ENCODE results near the gene CYB5D1.

The CYB5D1 gene

DNA sequence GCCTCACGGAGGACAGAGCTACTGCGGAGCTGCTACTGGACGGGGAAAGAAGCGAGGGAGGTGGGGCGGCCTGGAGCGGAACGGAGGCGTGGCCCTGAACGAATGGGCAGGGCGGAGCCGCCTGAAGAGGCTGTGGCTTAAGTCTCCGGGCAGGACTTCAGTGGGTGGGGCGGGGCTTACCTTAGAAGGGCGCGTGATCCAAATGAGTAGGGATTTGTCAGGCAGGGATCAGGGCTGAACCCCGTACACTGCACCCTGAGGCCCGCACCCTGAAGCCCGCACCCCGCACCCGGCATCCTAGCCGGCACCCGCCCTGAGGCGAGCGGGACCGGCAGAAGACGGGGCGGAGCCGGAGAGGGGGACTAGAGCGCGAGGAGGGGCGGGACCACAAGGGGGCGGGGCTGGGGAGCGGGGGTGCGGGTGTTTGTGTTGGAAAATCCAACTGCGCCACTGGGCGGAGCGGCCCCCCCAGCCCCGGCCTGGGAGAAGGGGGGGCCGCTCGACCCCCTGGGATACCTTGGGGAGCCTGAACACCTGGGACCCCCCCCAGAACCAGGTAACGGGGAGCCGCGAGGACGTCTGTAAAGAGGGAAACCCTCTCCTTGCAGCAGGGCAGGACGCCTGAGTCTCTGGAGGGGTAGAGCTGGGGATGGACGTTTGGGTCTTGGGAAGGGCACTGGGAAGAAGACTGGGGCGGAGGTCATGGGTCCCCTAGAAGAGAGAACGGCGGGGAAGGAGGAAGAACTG, 23.8 kb upstream of the CYB5D1 start, which contains the start of gene KDM6B:
TSS of gene KDM6B (plus strand) at position 423 of the 747 bp plus-strand sequence. CDS start 11,338 bp downstream, outside the sequence.
- DNase-seq (ENCODE audit: low read depth in 3 of 3), result peak; percentile 74 to 88 (median 77)

GRCh38 chr17:7834542-7834956, 23.3 kb upstream of the CYB5D1 start:
- DNase-seq (ENCODE audit: low read depth in 3 of 3), result no peak

DNA sequence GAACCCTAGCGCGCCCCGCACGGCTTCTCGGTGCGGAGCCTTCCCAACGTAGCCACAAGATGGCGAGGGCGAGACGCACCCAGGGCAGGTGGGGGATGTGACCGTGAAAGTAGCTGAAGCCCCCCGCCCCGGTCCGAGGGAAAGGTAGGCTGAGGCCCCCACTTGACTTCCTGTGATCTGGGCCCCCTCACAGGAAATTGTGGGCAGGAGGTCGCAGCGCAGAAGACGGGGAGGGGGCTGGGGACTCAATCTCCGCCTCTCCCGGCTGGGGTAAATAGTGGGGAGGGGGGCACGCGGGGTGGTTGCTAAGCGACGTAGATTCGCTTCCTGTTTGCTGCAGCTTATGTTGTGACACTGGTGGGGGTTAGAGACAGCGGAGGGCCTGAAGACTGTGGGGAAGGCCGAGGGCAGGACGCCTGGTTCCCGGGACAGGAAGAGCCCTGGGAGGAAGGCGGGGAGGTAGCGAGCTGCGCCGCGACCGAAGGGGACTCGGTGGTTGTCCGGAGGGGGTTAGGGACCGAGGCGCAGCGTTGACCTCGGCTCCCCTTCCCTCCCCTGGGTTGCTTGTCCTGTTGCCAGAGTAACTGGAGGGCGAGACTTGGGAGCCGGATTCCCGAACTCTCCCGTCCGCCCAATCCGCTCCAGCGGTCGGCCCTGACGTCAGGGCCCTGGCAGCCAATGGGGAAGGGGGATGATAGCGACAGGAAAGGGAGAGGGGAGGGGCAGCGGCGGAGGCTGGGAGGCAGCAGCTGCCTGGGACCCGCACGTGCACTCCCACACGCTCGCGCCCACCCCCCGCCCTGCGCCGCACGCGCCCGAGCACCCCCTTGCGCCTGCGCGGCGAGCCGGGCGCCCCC, 22.6 kb upstream of the CYB5D1 start:
- peak; percentile 77 to 88 (median 84) for DNase-seq (ENCODE audit: low read depth in 3 of 3)

DNA sequence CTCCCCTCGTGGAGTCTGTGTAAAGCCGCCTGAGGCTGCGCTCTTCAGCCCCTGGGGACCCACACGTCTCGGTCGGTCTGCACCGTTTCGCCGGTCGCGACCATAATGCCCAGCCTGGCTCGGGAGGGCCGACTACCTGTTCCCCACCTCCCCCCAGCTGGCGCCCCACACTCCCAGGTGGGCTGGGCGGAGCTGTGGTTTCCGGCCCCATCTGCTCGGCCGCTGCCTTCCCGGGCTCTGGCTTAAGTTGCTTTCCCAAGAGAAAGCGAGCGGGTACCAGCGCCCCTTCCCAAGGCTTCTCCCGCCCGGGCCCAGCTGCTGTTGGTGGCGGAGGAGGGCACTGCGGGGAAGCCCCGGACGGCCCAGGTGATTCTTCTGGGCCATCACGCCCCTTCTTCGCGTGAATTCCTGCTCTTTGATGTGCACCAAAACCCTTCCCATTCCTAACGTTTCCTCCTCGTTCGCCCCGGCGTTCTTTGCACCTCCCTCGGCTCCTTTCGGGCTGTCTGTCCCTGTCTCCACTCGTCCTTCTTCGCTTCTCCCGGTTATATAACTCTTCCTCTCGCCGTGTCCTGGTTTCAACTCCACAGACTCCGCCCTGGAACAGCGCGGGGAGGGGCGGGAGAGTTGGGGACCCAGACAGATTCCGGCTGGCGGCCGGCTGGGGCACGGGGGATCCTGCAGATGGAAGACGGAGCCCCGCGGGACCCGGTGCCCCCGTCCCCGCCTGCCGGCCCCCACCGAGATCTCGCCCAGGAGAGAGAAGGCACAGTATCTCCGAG, 21.8 kb upstream of the CYB5D1 start:
- DNase-seq (ENCODE audit: low read depth in 3 of 3), result no peak

- peak; percentile 53 to 68 (median 59) for DNase-seq (ENCODE audit: low read depth in 3 of 3)
Observed at GRCh38 chr17:7836596-7837407, 21.0 kb upstream of the CYB5D1 start.

GRCh38 chr17:7837408-7838088, 20.3 kb upstream of the CYB5D1 start:
- DNase-seq (ENCODE audit: low read depth in 3 of 3), result no peak

DNA sequence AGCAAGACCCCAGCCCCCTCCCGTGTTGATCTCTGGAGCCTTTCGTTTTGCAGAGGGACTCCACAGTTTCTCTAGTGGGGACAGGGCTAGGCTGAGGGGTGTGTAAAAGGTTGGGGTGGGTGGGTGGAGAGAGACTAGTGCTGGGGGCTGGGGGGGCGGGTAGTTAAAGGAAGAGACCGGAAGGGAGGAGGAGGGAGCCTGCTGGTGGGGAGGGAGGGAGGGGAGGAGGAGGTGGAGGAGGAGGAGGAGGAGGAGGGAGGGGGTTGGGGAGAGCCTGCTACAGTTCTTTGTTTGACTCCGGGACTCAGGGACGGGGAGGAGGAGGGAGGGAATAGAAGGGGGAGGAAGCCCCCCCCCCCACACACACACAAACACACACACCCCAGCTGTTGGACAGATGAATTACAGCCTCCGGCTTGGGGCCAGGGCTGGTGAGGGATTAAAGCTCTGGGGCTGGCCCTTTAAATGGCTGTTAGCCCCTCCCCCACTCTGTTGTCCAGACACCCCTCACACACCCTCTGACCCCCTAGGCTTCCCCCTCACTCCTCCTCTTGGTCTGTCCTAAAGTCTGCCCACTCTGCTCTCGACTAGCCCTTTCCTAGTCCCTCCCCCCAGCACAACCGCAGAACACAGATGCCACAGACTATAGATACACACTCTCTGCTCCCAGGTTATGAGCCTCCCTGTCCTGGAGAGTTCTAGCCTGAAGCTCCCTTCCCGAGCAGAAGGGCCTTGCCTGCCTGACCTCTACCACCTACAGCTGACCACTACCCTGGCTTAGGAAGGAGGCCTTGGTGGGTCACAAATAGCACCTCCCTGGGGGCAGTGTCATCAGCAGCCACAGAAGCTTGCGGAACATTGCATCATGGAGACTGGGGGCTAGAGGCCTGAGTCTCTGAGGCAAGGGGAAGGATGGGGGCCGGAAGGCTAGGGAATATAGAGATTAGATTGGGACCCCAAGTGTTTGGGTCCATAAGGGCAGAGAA, 19.4 kb upstream of the CYB5D1 start:
- DNase-seq (ENCODE audit: low read depth in 3 of 3), result no peak

GRCh38 chr17:7839190-7839875, 18.5 kb upstream of the CYB5D1 start:
- DNase-seq (ENCODE audit: low read depth in 3 of 3), result no peak

- no peak for DNase-seq (ENCODE audit: low read depth in 3 of 3)
Observed at GRCh38 chr17:7839876-7840261, 17.9 kb upstream of the CYB5D1 start.

DNA sequence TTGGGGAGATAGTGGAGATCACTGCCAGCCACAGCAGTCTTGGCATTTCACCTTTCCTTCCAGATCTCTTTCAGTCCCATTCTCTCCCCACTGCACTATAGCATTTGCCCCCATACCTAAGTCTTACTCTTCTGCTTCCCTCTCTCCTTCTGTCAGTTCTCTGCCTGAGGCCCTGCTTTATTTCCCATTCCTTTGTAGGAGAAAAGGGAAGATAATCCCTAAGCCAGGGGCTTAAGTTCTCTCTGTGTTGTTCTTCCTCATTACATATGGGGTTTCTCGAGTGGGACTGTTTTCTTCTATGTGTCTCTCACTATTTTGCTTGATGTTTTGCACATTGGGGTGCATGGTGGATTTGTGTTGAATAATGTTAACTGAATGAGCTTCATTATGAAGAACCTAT, 17.4 kb upstream of the CYB5D1 start:
- no peak for DNase-seq (ENCODE audit: low read depth in 3 of 3)

DNA sequence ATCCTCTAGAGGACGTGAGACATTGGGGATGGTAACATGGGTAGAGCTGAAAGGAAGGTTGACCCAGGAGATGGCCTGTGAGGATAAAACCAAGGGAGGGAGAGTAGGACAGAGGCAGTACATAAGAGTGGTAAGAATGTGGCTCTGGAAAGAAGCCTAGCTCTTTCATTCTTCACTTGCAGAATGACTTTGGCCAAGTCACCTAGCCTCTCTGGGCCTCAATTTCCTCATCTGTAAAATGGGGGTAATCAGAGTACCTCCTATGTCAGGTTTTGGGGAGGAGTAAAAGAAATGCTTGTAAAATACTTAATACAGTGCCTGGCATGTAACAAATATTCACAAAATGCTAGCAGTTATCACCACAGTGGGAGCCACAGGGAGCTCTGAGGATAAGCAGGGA, 16.9 kb upstream of the CYB5D1 start:
- no peak for DNase-seq (ENCODE audit: low read depth in 3 of 3)

DNA sequence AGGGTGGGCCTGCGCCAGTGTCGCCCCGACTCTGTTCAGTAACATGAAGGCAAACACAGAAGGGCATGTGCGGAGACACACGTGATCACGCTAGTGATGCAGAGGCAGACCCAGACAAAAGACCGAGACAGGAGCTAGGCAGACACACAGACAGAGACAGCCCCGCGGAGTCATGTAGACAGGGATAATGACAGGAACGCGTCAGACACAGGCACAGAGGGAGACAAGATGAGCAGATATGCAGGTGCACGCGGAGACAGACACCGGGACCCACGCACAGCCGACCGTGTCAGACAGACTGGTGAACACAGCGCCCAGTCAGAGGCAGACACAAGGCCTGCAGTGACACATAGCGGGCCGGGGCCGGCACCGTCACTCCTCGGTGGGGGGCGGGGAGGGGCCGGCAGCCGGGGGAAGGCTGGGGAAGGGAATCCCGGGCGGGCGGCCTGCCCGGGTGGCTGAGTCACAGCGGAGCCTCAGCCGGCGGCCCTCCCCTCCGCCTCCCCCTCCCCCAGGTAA, 16.3 kb upstream of the CYB5D1 start:
- peak; percentile 81 to 93 (median 86) for DNase-seq (ENCODE audit: low read depth in 3 of 3)

GRCh38 chr17:7841915-7842379, 15.9 kb upstream of the CYB5D1 start:
- peak; percentile 67 to 82 (median 71) for DNase-seq (ENCODE audit: low read depth in 3 of 3)

GRCh38 chr17:7842380-7843256, 15.2 kb upstream of the CYB5D1 start:
- DNase-seq (ENCODE audit: low read depth in 3 of 3), result peak; percentile 89 to 93 (median 92)

DNA sequence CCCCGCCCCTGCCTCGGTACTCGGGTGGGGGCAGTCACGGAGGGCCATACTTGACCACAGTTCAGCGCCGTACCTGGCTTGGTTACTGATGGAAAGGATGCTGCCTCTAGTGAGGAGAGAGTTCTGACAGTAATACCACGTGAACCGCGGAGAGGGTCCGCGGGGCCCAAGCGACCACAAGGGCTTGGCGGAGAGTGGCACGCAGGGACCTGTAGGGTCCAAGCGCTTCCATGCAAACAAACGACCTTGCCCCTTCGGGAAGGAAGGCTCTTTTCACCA, 14.6 kb upstream of the CYB5D1 start:
- no peak for DNase-seq (ENCODE audit: low read depth in 3 of 3)

DNA sequence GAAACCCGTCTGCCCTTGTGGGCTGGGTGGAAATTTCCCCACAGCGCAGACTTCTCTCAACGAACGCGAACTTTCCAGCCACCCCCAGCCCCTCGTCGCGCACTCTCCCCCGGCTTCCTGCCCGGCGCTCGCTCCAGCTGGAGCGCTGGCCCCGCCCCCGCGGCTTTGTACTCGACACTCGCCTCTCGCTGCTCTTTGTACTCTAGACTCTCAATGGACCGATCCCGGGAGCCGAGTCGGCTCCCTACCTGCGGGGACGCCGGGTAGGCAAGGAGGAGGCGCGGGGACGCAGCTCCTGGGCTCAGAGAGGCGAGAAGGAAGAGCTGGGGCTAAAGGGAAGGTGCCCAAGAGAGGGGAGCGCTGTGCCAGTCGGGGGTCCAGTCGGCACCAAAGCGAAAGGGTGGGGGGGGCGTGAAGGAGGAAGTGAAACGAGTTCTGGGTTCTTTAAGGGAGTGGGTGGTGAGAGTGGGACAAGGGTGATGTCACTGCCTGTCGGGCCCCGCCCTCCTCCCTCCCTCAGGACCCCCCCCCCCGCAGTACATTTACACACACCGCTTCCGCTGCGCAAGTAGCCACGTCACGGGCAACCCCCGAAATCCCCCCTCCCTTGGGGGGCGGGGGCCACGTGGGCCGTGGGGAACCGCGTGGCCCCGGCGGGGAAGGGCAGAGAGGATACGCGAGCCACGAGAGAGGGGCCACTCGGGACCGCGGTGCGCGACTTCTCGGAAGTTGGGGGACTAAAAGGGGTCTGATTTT, 14.1 kb upstream of the CYB5D1 start:
- DNase-seq (ENCODE audit: low read depth in 3 of 3), result peak; percentile 75 to 86 (median 79)
